DMS79 treated with DMSO at 0.1 percent for 48 hours (cell line): ENCODE data around the gene B4GALT5.

Experiments
- DNase-seq: peaks from one replicate; lab custom pipeline; 2025; lab: John Stamatoyannopoulos, UW

B4GALT5 gene

GRCh38 chr20:49583669-49584417 is 129.8 kb downstream of the B4GALT5 start:
- no peak for DNase-seq

GRCh38 chr20:49583343-49583668 is 130.4 kb downstream of the B4GALT5 start:
- no peak for DNase-seq
